Calu3 (cell line): ENCODE data around the gene ABCA7. TPM values are rescaled to one million over a fixed set of nuclear protein-coding genes. Genes with fewer than 3 reads are reported as not detected.

ENCODE experiments used
- BruUV-seq: library from RNA; stranded (reverse); fragments of 400-500 nt; replicated peaks from 2 replicates; lab custom pipeline; 2021; lab: Mats Ljungman, UMichigan
- CTCF ChIA-PET: fragments of 300-600 bp; sonication (Branson Sonifier 250); formaldehyde crosslinking; loops from one replicate; lab custom pipeline; 2022; ENCODE audit warnings: antibody characterized with exemption; lab: Charles Lee
- DNase-seq: peaks from one replicate; pipeline ENCODE4 v3.0.0; 2022
- H3K27ac Mint-ChIP-seq: one replicate; pipeline ENCODE4 v1.8.0; 2022; ENCODE audit warnings: mixed read lengths; ENCODE audit not compliant: unreplicated experiment
- H3K27me3 Mint-ChIP-seq: one replicate; pipeline ENCODE4 v1.8.0; 2022; ENCODE audit warnings: mixed read lengths; ENCODE audit not compliant: unreplicated experiment
- H3K36me3 Mint-ChIP-seq: one replicate; pipeline ENCODE4 v1.8.0; 2022; ENCODE audit warnings: mild to moderate bottlenecking, moderate library complexity, mixed read lengths; ENCODE audit not compliant: insufficient read depth, unreplicated experiment
- H3K4me1 Mint-ChIP-seq: one replicate; pipeline ENCODE4 v1.8.0; 2022; ENCODE audit warnings: mild to moderate bottlenecking, low read depth, mixed read lengths; ENCODE audit not compliant: unreplicated experiment
- H3K4me3 Mint-ChIP-seq: one replicate; pipeline ENCODE4 v1.8.0; 2022; ENCODE audit warnings: mild to moderate bottlenecking, low read depth, moderate library complexity, mixed read lengths; ENCODE audit not compliant: unreplicated experiment
- H3K9me3 Mint-ChIP-seq: one replicate; pipeline ENCODE4 v1.8.0; 2022; ENCODE audit warnings: low read depth, mixed read lengths; ENCODE audit not compliant: unreplicated experiment
- intact Hi-C: fragments of 100-400 bp; cut with micrococcal nuclease; formaldehyde crosslinking; loops from one replicate; pipeline ENCODE4 v1.10.0; 2022; ENCODE audit not compliant: unreplicated experiment
- total RNA-seq: library from RNA; stranded (reverse); gene quantifications from 2 replicates; pipeline ENCODE4 v1.2.3, GENCODE V29; 2022
- TF ChIP-seq, protein P1 (sequence below): fragments of 200-600 bp; IDR thresholded peaks from one replicate; pipeline ENCODE4 v1.8.0; 2022; ENCODE audit warnings: antibody characterized with exemption; ENCODE audit not compliant: unreplicated experiment

Gene ABCA7
- total RNA-seq, 1 experiment from 2014 or later = 22.7 TPM

GRCh38 chr19:1046117-1046626 is 6.3 kb downstream of the ABCA7 start:
- Mint-ChIP-seq H3K4me1 (no peaks in the 10 kb centered on the region), H3K36me3 (peaks cover 11% of the 10 kb centered on the region), H3K4me3 (no peak overlapping the region), H3K27me3 (no peaks in the 10 kb centered on the region), H3K9me3 (no peaks in the 10 kb centered on the region), H3K27ac (no peak overlapping the region)
- no peak for DNase-seq
- BruUV-seq = no TSS peak
- intact Hi-C loops = no loop called here
- CTCF ChIA-PET = no interaction called here
- TF ChIP-seq, protein P1, sequence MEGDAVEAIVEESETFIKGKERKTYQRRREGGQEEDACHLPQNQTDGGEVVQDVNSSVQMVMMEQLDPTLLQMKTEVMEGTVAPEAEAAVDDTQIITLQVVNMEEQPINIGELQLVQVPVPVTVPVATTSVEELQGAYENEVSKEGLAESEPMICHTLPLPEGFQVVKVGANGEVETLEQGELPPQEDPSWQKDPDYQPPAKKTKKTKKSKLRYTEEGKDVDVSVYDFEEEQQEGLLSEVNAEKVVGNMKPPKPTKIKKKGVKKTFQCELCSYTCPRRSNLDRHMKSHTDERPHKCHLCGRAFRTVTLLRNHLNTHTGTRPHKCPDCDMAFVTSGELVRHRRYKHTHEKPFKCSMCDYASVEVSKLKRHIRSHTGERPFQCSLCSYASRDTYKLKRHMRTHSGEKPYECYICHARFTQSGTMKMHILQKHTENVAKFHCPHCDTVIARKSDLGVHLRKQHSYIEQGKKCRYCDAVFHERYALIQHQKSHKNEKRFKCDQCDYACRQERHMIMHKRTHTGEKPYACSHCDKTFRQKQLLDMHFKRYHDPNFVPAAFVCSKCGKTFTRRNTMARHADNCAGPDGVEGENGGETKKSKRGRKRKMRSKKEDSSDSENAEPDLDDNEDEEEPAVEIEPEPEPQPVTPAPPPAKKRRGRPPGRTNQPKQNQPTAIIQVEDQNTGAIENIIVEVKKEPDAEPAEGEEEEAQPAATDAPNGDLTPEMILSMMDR = no peak

GRCh38 chr19:1046836-1047695 is 7.2 kb downstream of the ABCA7 start:
- DNase-seq = no peak
- H3K27ac Mint-ChIP-seq = no peak overlapping the region
- BruUV-seq = no TSS peak
- H3K27me3 Mint-ChIP-seq = no peaks in the 10 kb centered on the region
- CTCF ChIA-PET = no interaction called here
- intact Hi-C loops = no loop called here
- H3K4me1 Mint-ChIP-seq = no peaks in the 10 kb centered on the region
- no peak overlapping the region for H3K4me3 Mint-ChIP-seq
- TF ChIP-seq, protein P1 = no peak
- H3K36me3 Mint-ChIP-seq = peaks cover 6% of the 10 kb centered on the region
- H3K9me3 Mint-ChIP-seq = no peaks in the 10 kb centered on the region

DNA sequence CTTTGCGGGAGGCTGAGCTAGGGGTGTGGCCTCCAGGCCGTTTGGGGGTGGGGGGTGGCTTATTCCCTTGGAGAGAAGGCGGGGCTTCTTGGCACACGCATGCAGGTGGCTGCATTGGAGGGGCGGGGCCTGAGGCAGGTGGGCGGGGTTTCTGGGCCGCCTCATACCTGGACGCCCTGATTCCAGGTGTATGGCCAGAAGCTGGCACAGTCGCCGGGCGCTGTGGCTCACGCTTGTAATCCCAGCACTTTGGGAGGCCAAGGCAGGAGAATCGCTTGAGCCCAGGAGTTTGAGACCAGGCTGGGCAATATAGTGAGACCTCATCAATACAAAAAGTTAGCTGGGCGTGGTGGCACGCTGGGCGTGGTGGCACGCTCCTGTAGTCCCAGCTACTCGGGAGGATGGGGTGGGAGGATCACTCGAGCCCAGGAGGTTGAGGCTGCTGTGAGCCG is 7.8 kb downstream of the ABCA7 start:
- intact Hi-C loops = no loop called here
- CTCF ChIA-PET = no interaction called here
- no TSS peak for BruUV-seq
- DNase-seq = no peak
- H3K4me1 Mint-ChIP-seq = no peaks in the 10 kb centered on the region
- H3K4me3 Mint-ChIP-seq = no peak overlapping the region
- no peak overlapping the region for H3K27ac Mint-ChIP-seq
- H3K27me3 Mint-ChIP-seq = no peaks in the 10 kb centered on the region
- H3K36me3 Mint-ChIP-seq = peaks cover 6% of the 10 kb centered on the region
- H3K9me3 Mint-ChIP-seq = no peaks in the 10 kb centered on the region
- TF ChIP-seq, protein P1 = no peak

DNA sequence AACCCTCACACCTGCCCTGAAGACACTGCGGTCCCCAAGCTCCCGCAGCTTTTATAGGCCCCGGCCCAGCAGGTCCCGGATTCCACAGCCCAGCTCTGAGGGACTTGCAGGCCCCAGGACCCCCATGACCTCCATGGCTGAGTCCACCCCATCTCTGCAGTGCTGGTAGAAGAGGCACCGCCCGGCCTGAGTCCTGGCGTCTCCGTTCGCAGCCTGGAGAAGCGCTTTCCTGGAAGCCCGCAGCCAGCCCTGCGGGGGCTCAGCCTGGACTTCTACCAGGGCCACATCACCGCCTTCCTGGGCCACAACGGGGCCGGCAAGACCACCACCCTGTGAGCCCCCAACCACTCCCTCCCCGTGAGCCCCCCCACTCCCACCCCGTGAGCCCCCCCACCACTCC is 9.2 kb downstream of the ABCA7 start:
- CTCF ChIA-PET = no interaction called here
- Mint-ChIP-seq H3K27ac (no peak overlapping the region), H3K27me3 (no peaks in the 10 kb centered on the region), H3K4me1 (no peaks in the 10 kb centered on the region), H3K4me3 (no peak overlapping the region), H3K36me3 (peaks cover 6% of the 10 kb centered on the region), H3K9me3 (no peaks in the 10 kb centered on the region)
- intact Hi-C loops = no loop called here
- DNase-seq = no peak
- TF ChIP-seq, protein P1 = no peak
- no TSS peak for BruUV-seq
